ENCODE data around the gene ARHGAP22. TPM values are rescaled to one million over a fixed set of nuclear protein-coding genes. Genes with fewer than 3 reads are reported as not detected.

The ARHGAP22 gene
- total RNA-seq, 1 experiment from 2014 or later, result 9.9 TPM

GRCh38 chr10:48446785-48447184 is 158.1 kb downstream of the ARHGAP22 start:
- TF ChIP-seq SP1 (IDR thresholded peaks at IDR 0.05; ENCODE audit: low read depth), result no peak
- TF ChIP-seq SRF (IDR thresholded peaks at IDR 0.05; ENCODE audit: low read depth), result no peak
- no peaks in the 10 kb centered on the region for H4K20me1 ChIP-seq (ENCODE audit: insufficient read depth)
- no peaks in the 10 kb centered on the region for H3K27me3 ChIP-seq (ENCODE audit: insufficient read depth, low read length)
- H3K27ac ChIP-seq (ENCODE audit: low read depth, low read length), result no peak overlapping the region
- no peak for ATAC-seq
- no TSS peak for BruUV-seq (replicated peaks)
- no peak overlapping the region for H3K9ac ChIP-seq (ENCODE audit: low read length)
- H2AFZ ChIP-seq (ENCODE audit: low read depth, low read length, poor library complexity, severe bottlenecking), result no peak overlapping the region
- ChIA-PET RAD21 (ENCODE audit: low non-redundant PET in 1 of 2, low total read pairs in 2 of 2, uncharacterized antibody in 2 of 2, unreplicated experiment in 2 of 2) (no interaction called here), POLR2A (no interaction called here), CTCF (interaction anchor here (0.9 kb wide), 1 partner anchor 60 kb away, joined by 3 read pairs; no protein-coding TSS in a partner anchor)
- intact Hi-C loops (cut with micrococcal nuclease), result no loop called here
- H3K79me2 ChIP-seq (ENCODE audit: insufficient read depth, low read length), result no peaks in the 10 kb centered on the region
- H3K4me2 ChIP-seq (ENCODE audit: low read length), result no peak overlapping the region
- DNase-seq (ENCODE audit: low read depth, low spot score), result no peak
- H3K9me2 ChIP-seq (ENCODE audit: insufficient read depth), result no peaks in the 10 kb centered on the region
- H3K4me3 ChIP-seq (replicated peaks in 1 of 2; ENCODE audit: low read depth in 1 of 2, low read length in 2 of 2), result no peak overlapping the region
- no peaks in the 10 kb centered on the region for H3K9me3 ChIP-seq (ENCODE audit: control insufficient read depth in 1 of 2, insufficient read depth in 1 of 2, low read depth in 1 of 2, low read length in 2 of 2)
- no peaks in the 10 kb centered on the region for H3K36me3 ChIP-seq (ENCODE audit: control insufficient read depth in 1 of 2, insufficient read depth in 2 of 2, low read length in 2 of 2)
- no peaks in the 10 kb centered on the region; a peak in 1 of 4 replicates for H3K4me1 ChIP-seq (ENCODE audit: control insufficient read depth in 1 of 2, insufficient read depth in 2 of 2, low read length in 2 of 2)

GRCh38 chr10:48445932-48446331 is 158.9 kb downstream of the ARHGAP22 start:
- BruUV-seq (replicated peaks), result no TSS peak
- intact Hi-C loops (cut with micrococcal nuclease), result no loop called here

More at GRCh38 chr10:48445932-48446331, 158.9 kb downstream of the ARHGAP22 start:
- H3K9ac ChIP-seq (ENCODE audit: low read length), result no peak overlapping the region
- no peak for DNase-seq (ENCODE audit: low read depth, low spot score)
- no peak for ATAC-seq
- POLR2A ChIA-PET, result no interaction called here
- TF ChIP-seq EGR1 (IDR thresholded peaks at IDR 0.05; ENCODE audit: low read depth), result no peak
- TF ChIP-seq ZNF274 (IDR thresholded peaks at IDR 0.05; ENCODE audit: low read depth, low read length), result no peak
- TF ChIP-seq CTCF (IDR thresholded peaks at IDR 0.05 in 2 of 3, conservative IDR thresholded peaks at IDR 0.05 in 1 of 3; ENCODE audit: borderline replicate concordance in 1 of 3, insufficient read depth in 1 of 3, low read depth in 2 of 3, low read length in 2 of 3), result no peak
- TF ChIP-seq FOSL1 (IDR thresholded peaks at IDR 0.05; ENCODE audit: low read depth), result no peak
- no peak for TF ChIP-seq TCF7L2 (IDR thresholded peaks at IDR 0.05; ENCODE audit: borderline replicate concordance, extremely low read depth, insufficient read depth, insufficient read length)
- TF ChIP-seq RAD21 (IDR thresholded peaks at IDR 0.05; ENCODE audit: low read depth), result no peak
- TF ChIP-seq MAX (IDR thresholded peaks at IDR 0.05), result no peak
- no peak for TF ChIP-seq SRF (IDR thresholded peaks at IDR 0.05; ENCODE audit: low read depth)
- RAD21 ChIA-PET (ENCODE audit: low non-redundant PET in 1 of 2, low total read pairs in 2 of 2, uncharacterized antibody in 2 of 2, unreplicated experiment in 2 of 2), result no interaction called here
- no peak overlapping the region for H3K4me2 ChIP-seq (ENCODE audit: low read length)
- no peak overlapping the region for H3K4me3 ChIP-seq (replicated peaks in 1 of 2; ENCODE audit: low read depth in 1 of 2, low read length in 2 of 2)
- no peak overlapping the region for H3K27ac ChIP-seq (ENCODE audit: low read depth, low read length)
- H3K4me1 ChIP-seq (ENCODE audit: control insufficient read depth in 1 of 2, insufficient read depth in 2 of 2, low read length in 2 of 2), result no peaks in the 10 kb centered on the region; a peak in 1 of 4 replicates
- H3K79me2 ChIP-seq (ENCODE audit: insufficient read depth, low read length), result no peaks in the 10 kb centered on the region
- no peaks in the 10 kb centered on the region for H3K9me3 ChIP-seq (ENCODE audit: control insufficient read depth in 1 of 2, insufficient read depth in 1 of 2, low read depth in 1 of 2, low read length in 2 of 2)
- no peaks in the 10 kb centered on the region for H3K27me3 ChIP-seq (ENCODE audit: insufficient read depth, low read length)
- H4K20me1 ChIP-seq (ENCODE audit: insufficient read depth), result no peaks in the 10 kb centered on the region
- H3K9me2 ChIP-seq (ENCODE audit: insufficient read depth), result no peaks in the 10 kb centered on the region
- CTCF ChIA-PET, result interaction anchor here (2.0 kb wide), 1 partner anchor 60 kb away, joined by 17 read pairs; no protein-coding TSS in a partner anchor
- H3K36me3 ChIP-seq (ENCODE audit: control insufficient read depth in 1 of 2, insufficient read depth in 2 of 2, low read length in 2 of 2), result no peaks in the 10 kb centered on the region
- H2AFZ ChIP-seq (ENCODE audit: low read depth, low read length, poor library complexity, severe bottlenecking), result no peak overlapping the region

Measured in HCT116 (cell line).